GM19452 (cell line): ENCODE results near the gene CROCC2.
"Not testable (repeated sequence)": the region's sequence is repeated elsewhere in the genome, so short reads cannot be mapped to it uniquely, and the experiment has no call there.

Experiments
- ATAC-seq: cut with Tn5 transposase; IDR thresholded peaks from one replicate; pipeline ENCODE4 v1.9.1; 2021; ENCODE audit not compliant: unreplicated experiment

CROCC2 gene

GRCh38 chr2:240965905-240966456, 59.8 kb downstream of the CROCC2 start:
- ATAC-seq, result no peak

GRCh38 chr2:240966457-240966905, 60.3 kb downstream of the CROCC2 start:
- ATAC-seq, result no peak

- no peak for ATAC-seq
Measured at GRCh38 chr2:240966906-240967680, 61.0 kb downstream of the CROCC2 start.

GRCh38 chr2:240967681-240968621, 61.8 kb downstream of the CROCC2 start:
- no peak for ATAC-seq

- ATAC-seq, result no peak
Measured at GRCh38 chr2:240968731-240969624, 62.8 kb downstream of the CROCC2 start.

DNA sequence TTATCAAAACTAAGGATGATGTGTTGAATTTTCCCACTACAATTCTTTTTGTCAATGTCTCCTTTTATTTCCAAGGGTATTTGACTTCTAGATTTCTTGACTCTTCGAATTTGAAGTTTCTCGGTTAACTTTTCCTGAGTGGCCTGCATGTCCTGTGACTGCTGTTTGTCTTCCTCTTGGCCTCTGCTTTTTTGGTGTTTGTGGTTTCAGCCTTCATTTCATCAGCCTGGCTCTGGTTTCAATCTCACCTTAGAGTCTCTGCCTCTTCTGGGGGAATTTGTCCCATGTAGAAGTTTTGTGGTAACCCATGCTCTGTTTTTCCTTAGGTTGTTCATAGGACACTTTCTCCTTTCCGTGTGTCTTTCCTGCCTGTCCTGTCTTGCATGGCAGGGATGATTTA, 64.0 kb downstream of the CROCC2 start:
- no peak for ATAC-seq

GRCh38 chr2:240970816-240971215, 64.7 kb downstream of the CROCC2 start:
- ATAC-seq, result no peak

- no peak for ATAC-seq
Measured at GRCh38 chr2:240972201-240972600, 66.1 kb downstream of the CROCC2 start.

- ATAC-seq, result no peak
Measured at GRCh38 chr2:240972636-240973521, 66.7 kb downstream of the CROCC2 start.

GRCh38 chr2:240974771-240975572, 68.8 kb downstream of the CROCC2 start:
- no peak for ATAC-seq

DNA sequence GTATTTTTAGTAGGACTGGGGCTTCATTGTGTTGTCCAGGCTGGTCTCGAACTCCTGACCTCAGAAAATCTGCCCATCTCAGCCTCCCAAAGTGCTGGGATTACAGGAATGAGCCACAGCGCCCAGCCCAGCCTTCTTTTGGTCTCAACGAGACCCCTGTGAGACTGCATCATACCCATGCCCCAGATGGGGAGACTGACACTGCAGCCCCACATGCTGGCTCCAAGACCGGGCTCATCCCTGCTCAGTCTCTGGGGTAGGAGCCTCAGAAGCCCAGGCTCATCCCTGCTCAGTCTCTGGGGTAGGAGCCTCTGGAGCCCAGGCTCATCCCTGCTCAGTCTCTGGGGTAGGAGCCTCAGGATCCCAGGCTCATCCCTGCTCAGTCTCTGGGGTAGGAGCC, 69.8 kb downstream of the CROCC2 start:
- not testable (repeated sequence) for ATAC-seq

DNA sequence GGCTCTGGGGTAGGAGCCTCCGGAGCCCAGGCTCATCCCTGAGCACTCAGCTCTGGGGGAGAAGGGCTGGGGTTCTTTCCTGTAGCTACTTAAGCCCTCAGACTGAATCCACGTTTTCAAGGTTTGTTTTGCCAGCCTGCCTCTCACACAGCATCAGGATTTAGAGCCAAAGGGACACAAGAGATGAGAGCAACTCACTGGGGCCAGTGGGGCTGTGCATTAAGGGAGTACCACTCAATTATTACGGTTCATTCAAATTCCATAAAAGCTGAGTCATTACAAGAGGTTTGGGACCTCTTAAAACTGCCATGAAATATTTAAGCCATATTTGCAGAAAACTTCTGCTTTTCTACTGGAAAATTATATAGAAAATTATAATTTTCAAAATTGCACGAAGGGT, 75.1 kb downstream of the CROCC2 start:
- ATAC-seq, result no peak

DNA sequence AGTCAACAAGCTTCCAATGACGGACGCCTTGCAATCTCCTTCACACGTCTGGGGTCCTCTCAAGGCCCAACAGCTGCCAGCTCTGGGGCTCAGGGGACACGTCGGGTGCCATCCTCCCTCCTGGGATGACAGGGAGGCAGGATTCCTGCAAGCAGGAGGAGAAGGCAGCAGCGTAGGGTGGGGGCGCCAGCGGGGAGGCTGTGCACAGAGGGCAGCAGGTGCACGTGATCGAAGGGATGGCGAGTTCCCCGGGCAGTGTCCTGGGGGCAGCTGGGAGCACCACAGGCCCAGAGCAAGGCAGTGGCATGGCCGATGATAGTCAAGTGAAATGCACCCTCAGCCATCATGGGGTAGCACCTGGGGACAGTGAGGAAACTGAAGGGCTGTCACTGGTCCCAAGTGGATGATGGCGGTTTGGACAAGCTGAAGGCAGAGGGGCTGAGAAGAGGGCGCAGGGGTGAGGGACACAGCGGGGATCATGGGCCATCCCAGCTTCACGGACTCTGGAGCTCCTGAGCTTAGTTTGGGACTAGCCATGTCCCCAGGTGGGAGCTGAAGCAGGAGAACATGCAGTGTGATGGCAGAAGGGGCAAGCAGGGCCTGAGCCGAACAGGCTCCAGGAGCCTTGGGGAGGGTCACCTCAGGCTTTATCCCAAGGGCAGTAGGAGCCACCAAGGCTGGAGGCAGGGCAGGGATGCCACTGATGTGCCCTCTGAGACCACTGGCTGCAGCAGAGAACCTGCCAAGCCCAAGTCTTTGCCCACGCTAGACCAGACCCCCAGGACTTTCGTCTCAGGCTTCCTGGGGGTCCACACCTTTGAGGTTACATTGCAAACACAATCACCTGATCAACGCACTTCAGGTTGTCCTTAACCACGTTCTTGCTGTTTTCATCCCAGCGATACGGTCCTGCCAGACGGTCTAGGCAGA, 76.0 kb downstream of the CROCC2 start:
- no peak for ATAC-seq

DNA sequence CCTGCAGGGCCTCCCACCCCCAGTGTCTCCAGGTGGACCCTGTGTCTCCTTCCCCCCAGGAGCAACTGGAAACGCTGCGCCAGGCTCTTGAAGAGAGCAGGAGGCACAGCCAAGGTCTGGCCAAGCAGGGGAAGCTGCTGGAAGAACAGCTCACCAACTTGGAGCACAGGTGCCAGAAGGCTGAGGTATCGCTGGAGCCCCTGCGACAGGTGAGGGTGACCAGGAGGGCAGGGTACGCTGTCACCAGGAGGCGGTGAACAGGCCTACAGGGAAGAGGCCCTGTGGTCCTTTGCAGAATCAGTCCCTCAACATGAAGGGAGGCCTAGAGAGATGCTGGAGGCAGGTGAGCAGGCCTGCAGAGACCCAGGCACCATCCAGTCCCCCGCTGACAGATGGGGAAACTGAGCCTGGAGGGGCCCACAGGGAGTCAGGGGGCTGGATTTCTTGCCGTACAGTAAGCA, 76.7 kb downstream of the CROCC2 start:
- ATAC-seq, result no peak

- ATAC-seq, result no peak
Measured at GRCh38 chr2:240983361-240983995, 77.3 kb downstream of the CROCC2 start.

DNA sequence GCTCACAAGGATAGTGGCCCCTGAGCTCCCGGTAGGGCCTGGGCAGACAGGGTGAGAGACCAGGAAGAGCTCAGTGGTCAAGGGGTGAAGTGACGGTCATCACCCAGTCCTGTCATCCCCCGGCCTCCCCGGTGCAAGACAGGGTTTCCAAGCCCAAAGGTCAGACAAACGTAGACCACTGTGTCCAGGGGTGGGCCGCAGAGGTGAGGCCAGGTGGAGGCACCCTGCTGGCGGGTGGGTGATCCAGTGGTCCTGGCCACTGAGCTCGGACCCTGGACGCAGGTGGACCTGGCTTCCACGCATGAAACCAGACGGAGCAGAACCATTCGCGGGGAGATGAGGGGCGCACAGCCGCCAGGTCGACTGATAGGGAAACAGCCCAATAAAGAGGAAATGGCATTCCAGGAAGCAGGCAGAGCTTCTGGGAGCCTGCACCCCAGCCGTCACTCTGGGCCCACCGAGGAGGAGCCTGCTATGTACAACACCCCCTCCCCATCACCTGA, 77.9 kb downstream of the CROCC2 start:
- no peak for ATAC-seq
